ENCODE results near the gene MLPH.

- no peak for TF ChIP-seq CTCF (IDR thresholded peaks at IDR 0.05)
- no peak for TF ChIP-seq EZH2 (IDR thresholded peaks at IDR 0.05)
These were observed 115.4 kb downstream of the MLPH start for GRCh38 chr2:237602409-237602808.

Measured in neural progenitor cell (in vitro differentiated cells).